Mesenchymal stem cell (in vitro differentiated cells and primary cell): ENCODE measurements around the gene NFS1.

Experiments used
- DNase-seq: peaks from one replicate; pipeline ENCODE4 v3.0.0-alpha.2; 2013
- H2AFZ ChIP-seq: one replicate; pipeline ENCODE4 v1.6.1; 2013; ENCODE audit warnings: low read depth, mild to moderate bottlenecking, control low read depth, inconsistent platforms, low read length, moderate library complexity
- H2AK5ac ChIP-seq: 2 replicates; pipeline ENCODE4 v1.6.1; 2013; ENCODE audit warnings: low read length, moderate library complexity, mild to moderate bottlenecking, inconsistent platforms; ENCODE audit not compliant: severe bottlenecking
- H2BK120ac ChIP-seq: one replicate; pipeline ENCODE4 v1.6.1; 2013; ENCODE audit warnings: low read depth, mild to moderate bottlenecking, inconsistent platforms, low read length, moderate library complexity
- H2BK12ac ChIP-seq, 2 experiments: one replicate each; pipeline ENCODE4 v1.6.1; 2013; ENCODE audit warnings: inconsistent platforms in 2 of 2, low read length in 2 of 2, mild to moderate bottlenecking in 2 of 2, moderate library complexity in 2 of 2, control low read depth in 1 of 2
- H2BK15ac ChIP-seq: one replicate; pipeline ENCODE4 v1.6.1; 2013; ENCODE audit warnings: mild to moderate bottlenecking, low read depth, inconsistent platforms; ENCODE audit not compliant: poor library complexity, severe bottlenecking
- H2BK5ac ChIP-seq: 2 replicates; pipeline ENCODE4 v1.6.1; 2013; ENCODE audit warnings: low read depth, mild to moderate bottlenecking, low read length, control low read depth, inconsistent platforms; ENCODE audit not compliant: poor library complexity, severe bottlenecking
- H3K14ac ChIP-seq, 2 experiments: one replicate each; pipeline ENCODE4 v1.6.1; 2013; ENCODE audit warnings: inconsistent platforms in 2 of 2, low read length in 2 of 2, control low read depth in 1 of 2, mild to moderate bottlenecking in 1 of 2, moderate library complexity in 1 of 2
- H3K18ac ChIP-seq, 2 experiments: one replicate each; pipeline ENCODE4 v1.6.1; 2013; ENCODE audit warnings: inconsistent platforms in 2 of 2, low read length in 2 of 2, control low read depth in 1 of 2, low read depth in 1 of 2, mild to moderate bottlenecking in 1 of 2
- H3K23ac ChIP-seq, 2 experiments: one replicate each; pipeline ENCODE4 v1.6.1; 2013; ENCODE audit warnings: inconsistent platforms in 2 of 2, low read length in 2 of 2, mild to moderate bottlenecking in 2 of 2, moderate library complexity in 2 of 2, control low read depth in 1 of 2
- H3K27ac ChIP-seq: 2 replicates; pipeline ENCODE4 v1.5.1; 2013; ENCODE audit warnings: mild to moderate bottlenecking, moderate library complexity, low read length, control low read depth, inconsistent platforms; ENCODE audit not compliant: poor library complexity, severe bottlenecking
- H3K27me3 ChIP-seq, 2 experiments: 2 replicates each; pipeline versions ENCODE4 v1.6.1 to v1.7.0; 2013; ENCODE audit warnings: low read length in 2 of 2, mild to moderate bottlenecking in 2 of 2, moderate library complexity in 2 of 2, control low read depth in 1 of 2, inconsistent platforms in 1 of 2; ENCODE audit not compliant: control insufficient read depth in 1 of 2, insufficient read depth in 1 of 2
- H3K36me3 ChIP-seq, 2 experiments: 2 replicates each; pipeline versions ENCODE4 v1.6.1 to v1.7.0; 2013; ENCODE audit warnings: low read length in 2 of 2, control low read depth in 1 of 2, inconsistent platforms in 1 of 2, low read depth in 1 of 2, mild to moderate bottlenecking in 1 of 2; ENCODE audit not compliant: insufficient read depth in 2 of 2, control insufficient read depth in 1 of 2
- H3K4ac ChIP-seq, 2 experiments: one replicate each; pipeline ENCODE4 v1.6.1; 2013; ENCODE audit warnings: inconsistent platforms in 2 of 2, low read length in 2 of 2, mild to moderate bottlenecking in 2 of 2, moderate library complexity in 2 of 2, control low read depth in 1 of 2, low read depth in 1 of 2
- H3K4me1 ChIP-seq: 2 replicates; pipeline ENCODE4 v1.6.1; 2013; ENCODE audit warnings: low read depth, low read length, control low read depth; ENCODE audit not compliant: control insufficient read depth, insufficient read depth
- H3K4me2 ChIP-seq: 2 replicates; pipeline ENCODE4 v1.6.1; 2013; ENCODE audit warnings: low read length, mild to moderate bottlenecking, inconsistent platforms; ENCODE audit not compliant: poor library complexity, severe bottlenecking
- H3K4me3 ChIP-seq, 2 experiments: 2 replicates each; pipeline versions ENCODE4 v1.5.1 to v1.7.0; 2013; ENCODE audit warnings: low read length in 2 of 2, mild to moderate bottlenecking in 2 of 2, control low read depth in 1 of 2, low read depth in 1 of 2; ENCODE audit not compliant: insufficient read depth in 1 of 2
- H3K79me1 ChIP-seq: replicated peaks from 2 replicates; pipeline ENCODE4 v1.6.1; 2013; ENCODE audit warnings: mild to moderate bottlenecking, control low read depth, low read length, inconsistent platforms; ENCODE audit not compliant: poor library complexity, severe bottlenecking
- H3K9ac ChIP-seq: 2 replicates; pipeline ENCODE4 v1.7.0; 2013; ENCODE audit warnings: mild to moderate bottlenecking, low read length, moderate library complexity
- H3K9me3 ChIP-seq: 2 replicates; pipeline ENCODE4 v1.7.0; 2013; ENCODE audit warnings: mild to moderate bottlenecking, low read length; ENCODE audit not compliant: control insufficient read depth
- H4K8ac ChIP-seq: one replicate; pipeline ENCODE4 v1.6.1; 2013; ENCODE audit warnings: inconsistent platforms, mild to moderate bottlenecking, low read length, moderate library complexity
- H4K91ac ChIP-seq: one replicate; pipeline ENCODE4 v1.6.1; 2013; ENCODE audit warnings: mild to moderate bottlenecking, low read length, inconsistent platforms
- WGBS: methylation state at CpG from one replicate; pipeline ENCODE4 v1.1.7; 2013; ENCODE audit warnings: mixed read lengths; 5-methylcytosine and 5-hydroxymethylcytosine counted together

The NFS1 gene

GRCh38 chr20:35640724-35641123 is 58.4 kb downstream of the NFS1 start:
- Histone ChIP-seq H3K9me3 (no peaks in the 10 kb centered on the region), H2BK15ac (no peak overlapping the region), H3K4me1 (peaks cover 3% of the 10 kb centered on the region), H3K23ac (no peak overlapping the region), H3K14ac (no peak overlapping the region), H3K9ac (no peak overlapping the region), H3K36me3 (peaks cover 3 to 14% of the 10 kb centered on the region in 2 experiments), H3K18ac (no peak overlapping the region), H3K27me3 (no peaks in the 10 kb centered on the region), H3K4ac (no peak overlapping the region), H3K4me2 (no peak overlapping the region), H2AK5ac (no peak overlapping the region), H3K27ac (no peak overlapping the region), H4K91ac (no peak overlapping the region), H2BK5ac (no peak overlapping the region), H2BK12ac (no peak overlapping the region), H4K8ac (no peak overlapping the region), H3K4me3 (no peak overlapping the region), H3K79me1 (peaks cover 23% of the 10 kb centered on the region), H2BK120ac (no peak overlapping the region), H2AFZ (no peak overlapping the region)
- 93% methylated on average over 3 of the region's 3 CpGs for WGBS
- DNase-seq: no peak

- DNase-seq: no peak
- H3K79me1 ChIP-seq: peaks cover 27% of the 10 kb centered on the region
- no peaks in the 10 kb centered on the region for H3K9me3 ChIP-seq
- H3K4me3 ChIP-seq: no peak overlapping the region
- no peak overlapping the region for H2BK5ac ChIP-seq
- no peak overlapping the region for H2AK5ac ChIP-seq
- no peak overlapping the region for H2BK120ac ChIP-seq
- H3K14ac ChIP-seq: no peak overlapping the region
- no peak overlapping the region for H2BK12ac ChIP-seq
- H3K4me1 ChIP-seq: peaks cover 8% of the 10 kb centered on the region
- no peaks in the 10 kb centered on the region for H3K27me3 ChIP-seq
- H2BK15ac ChIP-seq: no peak overlapping the region
- peaks cover 3 to 11% of the 10 kb centered on the region in 2 experiments for H3K36me3 ChIP-seq
- no peak overlapping the region for H3K23ac ChIP-seq
- H4K91ac ChIP-seq: no peak overlapping the region
- H2AFZ ChIP-seq: no peak overlapping the region
- H3K27ac ChIP-seq: no peak overlapping the region
- no peak overlapping the region for H3K18ac ChIP-seq
- no CpG with 5 or more reads among the region's 2 CpGs for WGBS
- no peak overlapping the region for H3K9ac ChIP-seq
- H3K4ac ChIP-seq: no peak overlapping the region
- H4K8ac ChIP-seq: no peak overlapping the region
- H3K4me2 ChIP-seq: no peak overlapping the region
Observed at GRCh38 chr20:35638751-35639150, 60.4 kb downstream of the NFS1 start.

GRCh38 chr20:35637276-35637675 is 61.9 kb downstream of the NFS1 start:
- Histone ChIP-seq H3K4me2 (no peak overlapping the region), H4K91ac (no peak overlapping the region), H2BK120ac (no peak overlapping the region), H4K8ac (no peak overlapping the region), H3K18ac (no peak overlapping the region), H3K27me3 (no peaks in the 10 kb centered on the region), H3K9ac (no peak overlapping the region), H3K4me1 (peaks cover 8% of the 10 kb centered on the region), H3K79me1 (peaks cover 30% of the 10 kb centered on the region), H3K23ac (no peak overlapping the region), H2AFZ (no peak overlapping the region), H3K4me3 (no peak overlapping the region), H3K4ac (no peak overlapping the region), H3K27ac (no peak overlapping the region), H3K9me3 (no peaks in the 10 kb centered on the region), H3K14ac (no peak overlapping the region), H2AK5ac (no peak overlapping the region), H2BK15ac (no peak overlapping the region), H3K36me3 (peaks cover 7 to 21% of the 10 kb centered on the region in 2 experiments), H2BK5ac (no peak overlapping the region), H2BK12ac (no peak overlapping the region)
- WGBS: 97% methylated on average over 6 of the region's 6 CpGs
- no peak for DNase-seq

GRCh38 chr20:35636095-35636494 is 63.1 kb downstream of the NFS1 start:
- Histone ChIP-seq H3K4me2 (no peak overlapping the region), H2AK5ac (no peak overlapping the region), H2BK15ac (no peak overlapping the region), H3K9ac (no peak overlapping the region), H4K91ac (no peak overlapping the region), H3K79me1 (peaks cover 34% of the 10 kb centered on the region), H4K8ac (no peak overlapping the region), H2AFZ (no peak overlapping the region), H3K36me3 (peaks cover 19 to 23% of the 10 kb centered on the region in 2 experiments), H3K4me3 (no peak overlapping the region), H3K14ac (no peak overlapping the region), H2BK5ac (no peak overlapping the region), H2BK120ac (no peak overlapping the region), H3K27me3 (no peaks in the 10 kb centered on the region), H3K4me1 (peaks cover 10% of the 10 kb centered on the region), H3K27ac (no peak overlapping the region), H2BK12ac (no peak overlapping the region), H3K23ac (no peak overlapping the region), H3K4ac (no peak overlapping the region), H3K18ac (no peak overlapping the region), H3K9me3 (no peaks in the 10 kb centered on the region)
- DNase-seq: no peak
- WGBS: 89% methylated on average over 1 of the region's 2 CpGs
